HG03457 (cell line): Measurements from ENCODE around the gene CACNB4.
A peak's percentile ranks its signal among the peaks of the same experiment; 100 is the strongest.

Source experiments
- ATAC-seq: cut with Tn5 transposase; IDR thresholded peaks from one replicate; pipeline ENCODE4 v1.9.1; 2021; ENCODE audit warnings: moderate number of reproducible peaks; ENCODE audit not compliant: unreplicated experiment

The CACNB4 gene

GRCh38 chr2:152089238-152089637 lies 9.6 kb downstream of the CACNB4 start:
- no peak for ATAC-seq

DNA sequence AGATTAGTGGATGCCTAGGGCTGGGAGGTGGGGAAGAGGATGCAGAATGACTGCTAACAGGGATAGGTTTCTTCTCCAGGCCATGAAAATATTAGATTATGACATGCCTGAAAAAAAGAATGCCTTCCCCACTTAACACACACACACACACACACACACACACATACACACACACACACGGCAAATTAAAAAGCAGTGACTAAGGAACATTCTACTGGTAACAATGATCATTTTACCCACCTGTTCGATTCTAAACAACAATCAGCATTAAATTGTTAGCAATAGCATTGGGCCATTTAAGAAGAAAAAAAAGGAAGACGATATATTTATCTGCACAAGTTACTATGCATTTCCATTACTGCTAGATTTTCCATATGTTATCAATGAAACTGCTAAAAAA lies 10.8 kb downstream of the CACNB4 start:
- no peak for ATAC-seq

DNA sequence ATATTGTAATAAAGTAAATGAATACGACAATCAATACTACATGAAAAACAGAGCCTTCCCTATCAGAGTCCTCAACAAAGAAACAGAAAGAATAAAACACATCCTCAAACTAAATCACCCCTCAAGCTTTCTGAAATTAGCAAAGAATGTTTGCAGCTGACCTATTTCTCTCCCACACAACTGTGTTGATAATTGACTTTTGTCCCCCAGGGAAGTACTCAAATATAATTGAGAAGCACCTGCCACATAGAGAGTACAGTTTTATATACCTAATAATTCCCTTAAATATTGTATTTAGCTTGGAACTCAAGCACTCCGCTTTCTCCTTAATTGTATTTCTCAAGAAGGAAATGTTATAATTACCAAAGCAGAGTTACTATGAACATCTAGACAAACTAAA lies 12.6 kb downstream of the CACNB4 start:
- ATAC-seq, result no peak

DNA sequence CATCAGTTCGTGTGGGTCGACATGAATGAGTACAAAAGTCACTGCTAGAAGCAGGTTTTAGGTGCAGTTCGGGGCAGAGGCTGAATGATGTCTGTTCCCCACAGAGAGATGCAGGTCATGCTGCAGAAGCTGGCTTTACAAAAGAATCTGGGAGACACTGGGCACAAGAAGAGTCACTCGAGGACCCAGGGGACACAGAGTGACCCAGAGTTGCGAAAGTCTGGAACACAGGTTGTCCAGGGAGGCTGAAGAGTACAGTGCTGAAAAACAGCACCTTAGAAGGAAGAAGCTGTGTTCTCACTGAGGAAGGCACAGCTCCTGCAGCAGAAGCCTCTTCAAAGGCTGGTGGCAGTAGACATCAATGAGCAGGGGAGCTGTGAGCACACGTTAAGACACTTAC lies 14.8 kb downstream of the CACNB4 start:
- ATAC-seq, result no peak

DNA sequence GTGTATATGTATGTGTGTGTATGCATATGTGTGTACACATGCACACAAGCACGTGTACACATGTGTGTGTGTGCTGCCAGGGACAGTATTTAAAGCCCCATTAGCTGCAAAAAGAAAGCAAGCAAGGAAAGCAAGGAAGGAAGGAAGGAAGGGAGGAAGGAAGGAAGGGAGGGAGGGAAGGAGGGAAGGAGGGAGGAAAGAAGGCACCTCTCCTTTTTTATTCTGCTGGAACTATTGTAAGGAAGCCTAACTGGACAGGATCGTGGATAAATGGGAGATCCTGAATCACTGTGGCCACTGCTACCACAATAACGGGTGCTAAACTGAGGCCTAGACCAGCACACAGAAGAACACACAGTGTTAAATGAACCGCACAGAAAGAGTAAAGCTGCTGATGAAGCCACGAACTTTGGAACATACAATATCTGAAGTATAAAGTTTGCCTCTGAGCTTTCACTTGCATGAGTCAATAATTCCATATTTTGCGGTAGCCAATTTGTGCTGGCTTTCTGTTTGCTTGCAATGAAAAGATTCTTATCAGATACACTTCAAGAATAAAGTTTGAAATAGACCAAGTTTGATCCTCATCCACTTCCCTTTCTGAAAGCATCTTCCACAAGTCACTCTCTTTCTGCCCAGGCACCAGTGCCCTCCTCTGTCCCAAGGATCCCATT lies 15.5 kb downstream of the CACNB4 start:
- ATAC-seq, result no peak

GRCh38 chr2:152078662-152079061 lies 20.2 kb downstream of the CACNB4 start:
- peak; percentile 70 for ATAC-seq

GRCh38 chr2:152078023-152078422 lies 20.8 kb downstream of the CACNB4 start:
- ATAC-seq, result no peak

- no peak for ATAC-seq
Measured at GRCh38 chr2:152075461-152076050, 23.3 kb downstream of the CACNB4 start.

DNA sequence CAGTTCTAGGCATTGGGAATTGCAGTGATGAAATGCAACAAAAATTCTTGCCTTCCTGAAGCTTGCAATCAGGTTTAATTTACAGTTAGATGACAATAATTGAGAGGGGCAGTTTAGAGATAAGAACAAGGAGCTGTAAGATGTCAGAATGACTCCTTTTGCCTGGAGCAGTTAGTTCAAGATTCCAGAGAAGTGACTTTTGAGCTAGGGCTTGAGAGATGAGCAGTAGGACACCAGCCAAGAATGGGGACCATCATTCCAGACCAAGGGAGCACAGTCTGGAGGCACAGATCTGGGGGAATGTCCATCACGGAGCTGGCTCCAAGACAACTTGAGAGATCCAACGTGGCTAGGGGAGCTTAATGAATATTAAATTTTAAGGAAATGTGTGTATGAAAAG lies 26.8 kb downstream of the CACNB4 start:
- no peak for ATAC-seq

DNA sequence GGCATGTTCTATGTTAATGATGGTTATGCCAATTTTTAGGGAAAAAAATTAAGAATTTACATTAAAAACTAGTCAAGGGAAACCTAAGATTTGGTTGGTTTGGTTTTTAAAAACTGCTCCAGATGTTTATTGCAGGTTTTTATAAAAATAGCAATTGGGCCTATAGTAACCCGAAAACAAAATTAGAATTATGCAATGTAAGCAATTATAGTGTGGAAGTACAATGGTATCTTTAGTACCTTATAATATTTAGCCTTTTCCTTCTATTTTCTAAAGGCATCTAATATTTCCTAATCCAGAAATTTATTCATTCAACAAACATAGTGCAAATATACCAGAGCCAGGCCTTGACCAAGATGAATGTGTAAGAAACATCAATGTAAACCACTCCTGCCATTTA lies 27.3 kb downstream of the CACNB4 start:
- ATAC-seq, result no peak

- ATAC-seq, result no peak
Measured at GRCh38 chr2:152071092-152071491, 27.8 kb downstream of the CACNB4 start.

GRCh38 chr2:152068226-152068625 lies 30.6 kb downstream of the CACNB4 start:
- no peak for ATAC-seq

- no peak for ATAC-seq
Measured at GRCh38 chr2:152067823-152068222, 31.0 kb downstream of the CACNB4 start.

DNA sequence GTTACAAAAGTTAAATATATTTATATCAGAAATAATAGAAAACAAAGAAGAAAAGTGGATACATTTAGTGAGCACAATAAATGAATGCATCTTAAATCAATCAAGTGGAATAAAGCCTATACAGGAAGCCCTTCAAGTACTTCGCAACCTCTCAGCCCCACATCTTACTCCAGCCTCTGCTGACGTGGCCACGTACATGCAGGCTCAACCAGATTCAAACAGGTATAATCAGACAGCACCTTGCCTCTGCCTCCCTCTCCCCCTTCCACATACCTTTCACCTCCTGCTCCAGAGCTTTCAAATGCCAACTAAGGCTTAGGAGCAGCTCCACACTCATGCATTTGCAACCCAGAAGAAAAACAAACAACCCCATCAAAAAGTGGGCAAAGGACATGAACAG lies 32.9 kb downstream of the CACNB4 start:
- no peak for ATAC-seq

GRCh38 chr2:152064001-152064400 lies 34.8 kb downstream of the CACNB4 start:
- ATAC-seq, result no peak

- no peak for ATAC-seq
Measured at GRCh38 chr2:152063325-152063924, 35.4 kb downstream of the CACNB4 start.

GRCh38 chr2:152062125-152063091 lies 36.4 kb downstream of the CACNB4 start:
- no peak for ATAC-seq

DNA sequence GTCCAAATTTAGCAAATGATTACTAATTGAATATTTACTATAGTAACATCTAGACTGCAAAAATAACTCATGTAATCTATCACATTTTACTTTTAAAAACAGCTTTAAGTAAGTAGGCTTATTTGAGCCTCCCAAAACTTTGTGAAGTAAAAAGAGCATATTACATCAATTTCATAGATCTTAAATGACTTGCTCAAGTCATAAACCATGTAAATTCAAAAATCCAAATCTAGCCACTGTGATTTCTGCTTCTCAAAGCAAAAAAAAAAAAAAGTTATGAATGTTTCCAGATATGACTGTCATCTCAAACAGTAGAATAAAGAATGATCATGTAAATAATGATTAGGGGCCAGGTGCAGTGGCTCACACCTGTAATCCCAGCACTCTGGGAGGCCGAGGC lies 37.5 kb downstream of the CACNB4 start:
- ATAC-seq, result no peak

- ATAC-seq, result no peak
Measured at GRCh38 chr2:152058655-152059054, 40.2 kb downstream of the CACNB4 start.

- ATAC-seq, result no peak
Measured at GRCh38 chr2:152056418-152056817, 42.4 kb downstream of the CACNB4 start.

DNA sequence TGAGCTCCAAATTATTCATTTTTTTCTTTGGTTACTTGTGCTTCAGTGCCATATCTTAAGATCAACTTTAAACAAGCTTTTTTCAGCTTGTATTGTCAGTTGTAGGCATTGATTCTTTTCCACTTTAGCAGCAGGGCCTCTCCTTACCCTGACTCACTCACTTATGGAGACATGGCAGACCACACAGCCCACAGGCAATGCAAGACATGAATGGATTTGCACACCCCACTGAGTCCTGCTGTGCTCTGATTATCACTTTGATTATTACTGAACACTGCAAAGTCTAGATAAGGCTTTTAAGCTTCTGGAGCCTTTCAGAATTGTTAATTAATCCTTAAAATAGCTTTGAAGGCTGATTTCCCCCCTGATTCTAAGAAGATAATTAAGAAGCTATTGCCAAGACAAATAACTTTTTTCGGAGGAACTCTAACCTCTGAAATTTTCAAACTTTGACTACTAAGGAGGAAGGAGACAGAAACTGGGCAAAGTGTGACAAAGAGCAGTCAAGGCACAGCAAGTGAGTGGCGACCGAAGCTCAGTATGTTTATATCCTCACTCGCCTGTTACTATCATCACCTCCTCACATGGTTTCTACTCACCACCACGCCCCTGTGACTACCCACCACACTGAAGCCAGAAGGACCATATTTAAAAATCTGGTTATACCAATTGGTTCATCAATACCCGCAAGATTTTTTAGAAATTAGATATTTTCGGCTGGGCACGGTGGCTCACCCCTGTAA lies 43.3 kb downstream of the CACNB4 start:
- ATAC-seq, result no peak
